GM23338 (cell line): Measurements from ENCODE around the gene OCA2. TPM values are rescaled to one million over a fixed set of nuclear protein-coding genes. Genes with fewer than 3 reads are reported as not detected.

Experiments used
- ATAC-seq: fragments of 200-7000 bp; cut with Tn5 transposase; 3 replicates; pipeline ENCODE4 v1.9.1; 2020
- DNase-seq: peaks from one replicate; pipeline ENCODE4 v3.0.0-alpha.2; 2015; ENCODE audit warnings: low spot score
- H2AFZ ChIP-seq: fragments of 200-600 bp; sonication (generic); 2 replicates; pipeline ENCODE4 v1.8.0; 2016; ENCODE audit warnings: antibody characterized with exemption, mild to moderate bottlenecking, moderate library complexity
- H3F3A ChIP-seq: fragments of 200-600 bp; sonication (generic); replicated peaks from 2 replicates; pipeline ENCODE4 v1.8.0; 2017; ENCODE audit warnings: antibody characterized with exemption, mixed run types, low read depth
- H3K27ac ChIP-seq: fragments of 200-600 bp; sonication (generic); 2 replicates; pipeline ENCODE4 v1.6.1; 2016; ENCODE audit warnings: low read depth
- H3K27me3 ChIP-seq: fragments of 200-600 bp; sonication (generic); 2 replicates; pipeline ENCODE4 v1.8.0; 2016; ENCODE audit warnings: mild to moderate bottlenecking, mixed run types, moderate library complexity; ENCODE audit not compliant: insufficient read depth
- H3K36me3 ChIP-seq: fragments of 200-600 bp; sonication (generic); 2 replicates; pipeline ENCODE4 v1.8.0; 2016; ENCODE audit warnings: mild to moderate bottlenecking; ENCODE audit not compliant: insufficient read depth
- H3K4me1 ChIP-seq: fragments of 200-600 bp; sonication (generic); 2 replicates; pipeline ENCODE4 v1.8.0; 2016; ENCODE audit warnings: mild to moderate bottlenecking, moderate library complexity; ENCODE audit not compliant: insufficient read depth
- H3K4me2 ChIP-seq: fragments of 200-600 bp; sonication (generic); 2 replicates; pipeline ENCODE4 v1.7.1; 2017; ENCODE audit warnings: mixed run types
- H3K4me3 ChIP-seq: fragments of 200-600 bp; sonication (generic); 2 replicates; pipeline ENCODE4 v1.6.1; 2016; ENCODE audit warnings: mixed run types
- H3K79me2 ChIP-seq: fragments of 200-600 bp; sonication (generic); replicated peaks from 2 replicates; pipeline ENCODE4 v1.8.0; 2017; ENCODE audit warnings: mild to moderate bottlenecking; ENCODE audit not compliant: insufficient read depth
- H3K9me2 ChIP-seq: fragments of 200-600 bp; sonication (generic); 2 replicates; pipeline ENCODE4 v1.8.0; 2017; ENCODE audit not compliant: insufficient read depth
- H4K20me1 ChIP-seq: fragments of 200-600 bp; sonication (generic); replicated peaks from 2 replicates; pipeline ENCODE4 v1.8.0; 2017; ENCODE audit warnings: mild to moderate bottlenecking; ENCODE audit not compliant: insufficient read depth
- H3K27ac Mint-ChIP-seq: 2 replicates; pipeline ENCODE4 v1.8.0; 2020; ENCODE audit warnings: inconsistent platforms, mild to moderate bottlenecking, moderate library complexity, mixed read lengths
- H3K27me3 Mint-ChIP-seq: 3 replicates; pipeline ENCODE4 v1.8.0; 2022; ENCODE audit warnings: low read depth, mild to moderate bottlenecking, moderate library complexity, mixed read lengths, inconsistent platforms; ENCODE audit not compliant: insufficient read depth, poor library complexity
- H3K36me3 Mint-ChIP-seq: 3 replicates; pipeline ENCODE4 v1.8.0; 2021; ENCODE audit warnings: low read depth, mild to moderate bottlenecking, inconsistent platforms, moderate library complexity, mixed read lengths
- H3K4me1 Mint-ChIP-seq: 3 replicates; pipeline ENCODE4 v1.8.0; 2020; ENCODE audit warnings: mild to moderate bottlenecking, inconsistent platforms, mixed read lengths
- H3K4me3 Mint-ChIP-seq: 3 replicates; pipeline ENCODE4 v1.8.0; 2021; ENCODE audit warnings: moderate library complexity, mild to moderate bottlenecking, inconsistent platforms, mixed read lengths
- H3K9me3 Mint-ChIP-seq: 3 replicates; pipeline ENCODE4 v1.8.0; 2020; ENCODE audit warnings: moderate library complexity, mild to moderate bottlenecking, inconsistent platforms, mixed read lengths
- CREB1 ChIP-seq: fragments of 250-450 bp; sonication (Bioruptor Pico); IDR thresholded peaks from 2 replicates; pipeline ENCODE4 v1.5.0; 2020; ENCODE audit warnings: low read depth, mild to moderate bottlenecking, moderate library complexity
- CTCF ChIP-seq, 2 experiments: fragments of 200-600 bp in 1 of 2; sonication (generic) in 1 of 2; conservative IDR thresholded peaks; 2 replicates each; pipeline versions ENCODE4 v1.5.1 to v1.6.1; 2016 to 2017; ENCODE audit warnings: antibody characterized with exemption in 2 of 2, low read depth in 2 of 2, mild to moderate bottlenecking in 2 of 2, moderate library complexity in 1 of 2
- ETS1 ChIP-seq: IDR thresholded peaks from 2 replicates; pipeline ENCODE4 v1.6.1; 2016; ENCODE audit warnings: antibody characterized with exemption
- EZH2 ChIP-seq: fragments of 200-600 bp; sonication (generic); IDR thresholded peaks from one replicate; pipeline ENCODE4 v1.8.0; 2017; ENCODE audit warnings: antibody characterized with exemption, mild to moderate bottlenecking, low read depth; ENCODE audit not compliant: unreplicated experiment
- EZH2phosphoT487 ChIP-seq: fragments of 200-600 bp; sonication (generic); IDR thresholded peaks from one replicate; pipeline ENCODE4 v1.8.1; 2018; ENCODE audit warnings: antibody characterized with exemption; ENCODE audit not compliant: unreplicated experiment
- JUNB ChIP-seq: IDR thresholded peaks from one replicate; pipeline ENCODE4 v1.6.1; 2016; ENCODE audit warnings: antibody characterized with exemption; ENCODE audit not compliant: unreplicated experiment
- NANOG ChIP-seq: IDR thresholded peaks from 2 replicates; pipeline ENCODE4 v1.6.1; 2016; ENCODE audit warnings: antibody characterized with exemption, borderline replicate concordance
- POLR2AphosphoS5 ChIP-seq: IDR thresholded peaks from 2 replicates; pipeline ENCODE4 v1.6.1; 2016; ENCODE audit warnings: antibody characterized with exemption, low read depth
- REST ChIP-seq: IDR thresholded peaks from one replicate; pipeline ENCODE4 v1.6.1; 2018; ENCODE audit warnings: antibody characterized with exemption; ENCODE audit not compliant: unreplicated experiment
- STAT1 ChIP-seq: IDR thresholded peaks from one replicate; pipeline ENCODE4 v1.6.1; 2016; ENCODE audit warnings: antibody characterized with exemption; ENCODE audit not compliant: unreplicated experiment
- ZNF114 ChIP-seq: fragments of 250-450 bp; sonication (Bioruptor Pico); IDR thresholded peaks from 2 replicates; pipeline ENCODE4 v1.5.0; 2020; ENCODE audit warnings: mild to moderate bottlenecking, moderate library complexity
- ZNF331 ChIP-seq: fragments of 250-450 bp; sonication (Bioruptor Pico); IDR thresholded peaks from 2 replicates; pipeline ENCODE4 v1.5.0; 2020; ENCODE audit warnings: low read depth, mild to moderate bottlenecking, moderate library complexity
- ZNF462 ChIP-seq: fragments of 250-450 bp; sonication (Bioruptor Pico); IDR thresholded peaks from 2 replicates; pipeline ENCODE4 v1.5.0; 2020; ENCODE audit warnings: mild to moderate bottlenecking, moderate library complexity
- polyA plus RNA-seq: library from polyadenylated mRNA; unstranded; fragments of >200 nt; fragmentation: Nextera tagmentation; extraction: Ambion mirVana; gene quantifications from 2 replicates; pipeline ENCODE4 v1.2.1, GENCODE V29; 2016
- total RNA-seq: library from RNA; depleted of rRNA; stranded (reverse); fragments of >200 nt; shearing (Covaris generic); gene quantifications from 2 replicates; pipeline ENCODE4 v1.2.3, GENCODE V29; 2014

The OCA2 gene
- total and polyA plus RNA-seq, 2 experiments from 2014 or later, result 0.40 to 0.69 TPM

- no peak overlapping the region for H2AFZ ChIP-seq
- DNase-seq (no peak), ATAC-seq (no peak)
- no peak overlapping the region for H3K27ac ChIP-seq
- H3K4me1 ChIP-seq, result no peaks in the 10 kb centered on the region
- no peaks in the 10 kb centered on the region for H3K27me3 ChIP-seq
- no peak overlapping the region for H3K4me3 ChIP-seq
- no peak overlapping the region for H3K4me2 ChIP-seq
- Mint-ChIP-seq H3K27ac (no peak overlapping the region), H3K4me3 (no peak overlapping the region), H3K4me1 (peaks cover 9% of the 10 kb centered on the region; the same call in 2 of the 3 replicates), H3K9me3 (peaks cover 25% of the 10 kb centered on the region), H3K27me3 (peaks cover 2% of the 10 kb centered on the region), H3K36me3 (peaks cover 22% of the 10 kb centered on the region)
- H3K36me3 ChIP-seq, result no peaks in the 10 kb centered on the region
- no peaks in the 10 kb centered on the region for H3K79me2 ChIP-seq
- H4K20me1 ChIP-seq, result no peaks in the 10 kb centered on the region
- no peaks in the 10 kb centered on the region for H3K9me2 ChIP-seq
- TF ChIP-seq EZH2, result no peak
- no peak for TF ChIP-seq STAT1
- TF ChIP-seq CREB1 (CRISPR knock-in tag), result no peak
- TF ChIP-seq JUNB, result no peak
- no peak for TF ChIP-seq EZH2phosphoT487
- TF ChIP-seq NANOG, result no peak
- TF ChIP-seq POLR2AphosphoS5, result no peak
- no peak for TF ChIP-seq REST
- no peak for TF ChIP-seq CTCF (conservative IDR thresholded peaks at IDR 0.05; ENCODE audit: low read depth in 2 of 2)
- no peak for TF ChIP-seq ZNF114 (CRISPR knock-in tag)
- no peak for TF ChIP-seq ZNF331 (CRISPR knock-in tag)
- TF ChIP-seq ETS1, result no peak
- TF ChIP-seq ZNF462 (CRISPR knock-in tag), result no peak
- no peaks in the 10 kb centered on the region for H3F3A ChIP-seq
Observed at GRCh38 chr15:27865323-27865922, 233.7 kb downstream of the OCA2 start.
